ENCODE data around the gene CHTOP. TPM values are rescaled to one million over a fixed set of nuclear protein-coding genes. Genes with fewer than 3 reads are reported as not detected.
A peak's percentile ranks its signal among the peaks of the same experiment; 100 is the strongest.

The CHTOP gene
- total and polyA plus RNA-seq, 2 of the 13 experiments (the other 11 are each of a cell fraction or from before 2014, with no cell fraction given): 38.0 to 51.9 TPM

- no peak for TF ChIP-seq RERE (CRISPR knock-in tag; IDR thresholded peaks at IDR 0.05; ENCODE audit: low read depth)
- no peak for TF ChIP-seq ZBTB46 (CRISPR knock-in tag; IDR thresholded peaks at IDR 0.05; ENCODE audit: borderline replicate concordance)
- TF ChIP-seq TIGD3 (CRISPR knock-in tag; IDR thresholded peaks at IDR 0.05; ENCODE audit: borderline replicate concordance): no peak
- peak; percentile 75 for TF ChIP-seq ZNF670 (CRISPR knock-in tag; IDR thresholded peaks at IDR 0.05; ENCODE audit: borderline replicate concordance)
- peak; percentile 39; the same call in 1 of the 2 replicates for TF ChIP-seq RXRB (CRISPR knock-in tag; IDR thresholded peaks at IDR 0.05; ENCODE audit: borderline replicate concordance)
- peak; percentile 87 for TF ChIP-seq ZNF138 (CRISPR knock-in tag; IDR thresholded peaks at IDR 0.05; ENCODE audit: low read depth)
- TF ChIP-seq ZSCAN21 (CRISPR knock-in tag; IDR thresholded peaks at IDR 0.05; ENCODE audit: borderline replicate concordance): peak; percentile 42; the same call in 1 of the 2 replicates
- TF ChIP-seq ZNF781 (CRISPR knock-in tag; IDR thresholded peaks at IDR 0.05; ENCODE audit: borderline replicate concordance, not compliant biosample characterization): peak; percentile 75
- no peak for TF ChIP-seq ZUFSP (CRISPR knock-in tag; IDR thresholded peaks at IDR 0.05; ENCODE audit: borderline replicate concordance)
- no peak; the same call in 1 of the 2 replicates for TF ChIP-seq HINFP (CRISPR knock-in tag; IDR thresholded peaks at IDR 0.05; ENCODE audit: low read depth)
- TF ChIP-seq PTBP1 (IDR thresholded peaks at IDR 0.05; ENCODE audit: low read depth, low read length, poor library complexity, severe bottlenecking): no peak
- TF ChIP-seq ZNF577 (CRISPR knock-in tag; IDR thresholded peaks at IDR 0.05; ENCODE audit: borderline replicate concordance, low read depth): no peak
These were observed at the start of gene CHTOP (continued) for GRCh38 chr1:153633754-153634665.

All from HepG2 (cell line).